K562 (cell line): ENCODE measurements around the gene REC8. TPM values are rescaled to one million over a fixed set of nuclear protein-coding genes. Genes with fewer than 3 reads are reported as not detected.

Experiments
- ARID4B ChIP-seq: sonication (generic); formaldehyde crosslinking; IDR thresholded peaks from 2 replicates; pipeline ENCODE4 v1.8.0; 2022; ENCODE audit warnings: mild to moderate bottlenecking, missing genetic modification reagents
- CCNT2 ChIP-seq: IDR thresholded peaks from 2 replicates; pipeline ENCODE4 v1.6.1; 2011; ENCODE audit warnings: borderline replicate concordance, low read depth, mild to moderate bottlenecking, moderate library complexity, mixed read lengths, low read length; ENCODE audit not compliant: insufficient read length; ENCODE audit errors: extremely low read depth
- FOXA3 ChIP-seq, 2 experiments: fragments of 450-650 bp in 1 of 2; sonication (generic) in 1 of 2; formaldehyde crosslinking; IDR thresholded peaks in 1 of 2; conservative IDR thresholded peaks in 1 of 2; 2 replicates each; pipeline versions ENCODE4 v1.4.0 to v1.8.0; 2020 to 2022; ENCODE audit warnings: mild to moderate bottlenecking in 2 of 2, missing genetic modification reagents in 1 of 2
- GTF2F1 ChIP-seq: IDR thresholded peaks from 2 replicates; pipeline ENCODE4 v1.6.1; 2011; ENCODE audit warnings: low read depth, low read length, improper control_type of control experiment
- KAT8 ChIP-seq: fragments of 450-650 bp; IDR thresholded peaks from 2 replicates; pipeline ENCODE4 v1.6.1; 2016; ENCODE audit warnings: low read depth, mild to moderate bottlenecking
- MIER1 ChIP-seq: fragments of 450-650 bp; IDR thresholded peaks from 2 replicates; pipeline ENCODE4 v1.6.1; 2016; ENCODE audit warnings: antibody characterized with exemption, mild to moderate bottlenecking, low read depth
- NUFIP1 ChIP-seq: fragments of 450-650 bp; IDR thresholded peaks from 2 replicates; pipeline ENCODE4 v1.6.1; 2018; ENCODE audit not compliant: partially characterized antibody
- POLR2A ChIP-seq: fragments of 450-650 bp; conservative IDR thresholded peaks from 2 replicates; pipeline ENCODE4 v1.6.1; 2016
- POLR2H ChIP-seq: IDR thresholded peaks from 2 replicates; pipeline ENCODE4 v1.6.1; 2016; ENCODE audit warnings: missing genetic modification characterization, low read depth, mild to moderate bottlenecking, control low read depth, missing compliant biosample characterization, moderate library complexity
- PPARD ChIP-seq: fragments of 250-450 bp; sonication (Bioruptor Pico); IDR thresholded peaks from 2 replicates; pipeline ENCODE4 v1.8.0; 2022; ENCODE audit warnings: inconsistent platforms, mild to moderate bottlenecking, moderate library complexity
- SIN3A ChIP-seq, 2 experiments: fragments of 150-350 bp in 1 of 2; IDR thresholded peaks; 2 replicates each; pipeline ENCODE4 v1.6.1; 2011 to 2016; ENCODE audit warnings: borderline replicate concordance in 2 of 2, low read depth in 2 of 2, low read length in 2 of 2, mild to moderate bottlenecking in 2 of 2, moderate library complexity in 2 of 2; ENCODE audit not compliant: control insufficient read depth in 1 of 2
- SNIP1 ChIP-seq: fragments of 450-650 bp; IDR thresholded peaks from 2 replicates; pipeline ENCODE4 v1.7.1; 2017; ENCODE audit warnings: low read depth, mild to moderate bottlenecking
- SP1 ChIP-seq: sonication (generic); formaldehyde crosslinking; IDR thresholded peaks from 2 replicates; pipeline ENCODE4 v1.8.1; 2022; ENCODE audit warnings: mild to moderate bottlenecking, missing genetic modification reagents
- ZBTB49 ChIP-seq: sonication (generic); formaldehyde crosslinking; IDR thresholded peaks from 2 replicates; pipeline ENCODE4 v1.8.0; 2022; ENCODE audit warnings: missing genetic modification reagents, mild to moderate bottlenecking, borderline replicate concordance
- ZEB2 ChIP-seq: fragments of 450-650 bp; IDR thresholded peaks from 2 replicates; pipeline ENCODE4 v1.6.1; 2016
- ZHX1 ChIP-seq: fragments of 150-350 bp; conservative IDR thresholded peaks from 2 replicates; pipeline ENCODE4 v1.6.1; 2014; ENCODE audit warnings: low read length
- ZNF316 ChIP-seq: fragments of 450-650 bp; IDR thresholded peaks from 2 replicates; pipeline ENCODE4 v1.6.1; 2016
- ZNF57 ChIP-seq: fragments of 450-650 bp; formaldehyde crosslinking; IDR thresholded peaks from 2 replicates; pipeline ENCODE4 v1.4.0; 2020; ENCODE audit warnings: mild to moderate bottlenecking, moderate library complexity
- ZSCAN32 ChIP-seq: fragments of 450-650 bp; formaldehyde crosslinking; IDR thresholded peaks from 2 replicates; pipeline ENCODE4 v1.4.0; 2020; ENCODE audit warnings: mild to moderate bottlenecking, moderate library complexity
- polyA plus RNA-seq, 8 experiments: library from polyadenylated mRNA; depleted of rRNA in 4 of 8; stranded (reverse) in 5 of 8; unstranded in 3 of 8; fragments of >200 nt; fragmentation: Nextera tagmentation in 2 of 8; fragmentation: Illumina TruSeq in 1 of 8; extraction: Ambion mirVana in 2 of 8; extraction: Trizol in 1 of 8; gene quantifications; 2 replicates each; pipeline versions ENCODE4 v1.2.1 to v1.2.3, GENCODE V29; 2011 to 2014; ENCODE audit warnings: inconsistent platforms in 1 of 8, missing spikeins in 1 of 8
- total RNA-seq, 7 experiments: library from RNA; depleted of rRNA in 6 of 7; stranded (reverse); fragments of >200 nt in 6 of 7; fragmentation: Illumina TruSeq in 2 of 7; extraction: Trizol in 2 of 7; gene quantifications; 2 replicates each; pipeline versions ENCODE4 v1.2.1 to v1.2.3, GENCODE V29; 2011 to 2021; ENCODE audit warnings: low replicate concordance in 1 of 7

REC8 gene
- total and polyA plus RNA-seq, 9 of the 15 experiments (the other 6 are each of a cell fraction or from before 2014, with no cell fraction given) = 0.11 to 2.5 (median 0.85) TPM

DNA sequence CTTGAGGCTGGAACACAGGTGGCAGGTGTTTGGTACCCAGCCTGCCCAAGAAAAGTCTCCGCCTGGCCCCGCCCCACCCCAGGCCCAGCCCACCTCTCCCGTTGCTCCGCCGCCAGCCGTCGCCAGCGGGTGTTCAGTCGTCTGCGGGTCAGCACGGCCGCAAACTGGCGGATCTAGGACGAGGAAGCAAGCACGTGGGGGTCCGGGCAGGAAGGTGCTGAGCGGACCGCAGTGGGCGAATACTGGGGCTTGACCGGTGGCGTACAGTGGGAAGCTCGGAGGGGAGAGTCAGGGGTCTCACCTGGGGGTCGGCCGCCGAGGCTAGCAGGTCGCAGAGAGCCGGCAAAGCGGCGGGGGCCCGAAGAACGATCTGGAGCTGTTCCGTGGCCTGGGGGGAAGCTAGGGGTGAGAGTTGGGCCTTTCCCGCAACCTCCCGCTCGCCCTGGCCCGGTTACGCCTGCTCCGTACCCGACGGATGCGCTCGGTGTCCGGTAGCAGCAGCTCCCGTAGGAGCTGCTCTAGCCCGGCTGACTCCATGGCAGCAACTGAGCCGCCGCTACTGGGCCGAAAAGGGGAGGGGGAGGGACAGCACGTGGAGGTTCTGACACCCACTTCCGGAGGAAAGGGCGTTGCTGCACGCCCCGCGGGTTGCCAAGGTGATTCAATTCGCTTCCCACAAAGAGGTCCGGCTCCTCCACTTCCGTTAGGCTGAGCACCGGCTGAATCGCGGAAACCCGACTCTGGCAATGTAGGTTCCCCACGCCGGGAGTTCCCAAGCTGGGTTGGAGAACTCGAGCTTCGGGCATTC, 16.6 kb downstream of the REC8 start, which contains the start of gene IPO4 (continued):
- no peak for TF ChIP-seq PPARD
- peak; percentile 69; the same call in 1 of the 2 replicates for TF ChIP-seq ZHX1
- TF ChIP-seq SNIP1 = 0 out of 2 replicates have a peak, but pooled peaks have one; percentile 33
- 0 out of 2 replicates have a peak, but pooled peaks have one; percentile 18 for TF ChIP-seq POLR2H (tag)
- peak; percentile 99 for TF ChIP-seq ARID4B (CRISPR knock-in tag)
- TF ChIP-seq POLR2A = peak; percentile 88
- TF ChIP-seq NUFIP1 = peak; percentile 74
- peak; percentile 97 for TF ChIP-seq ZEB2
- peak; percentile 83 for TF ChIP-seq SP1 (CRISPR knock-in tag)
- TF ChIP-seq SIN3A (IDR thresholded peaks at IDR 0.05; ENCODE audit: borderline replicate concordance in 2 of 2, control insufficient read depth in 1 of 2, low read depth in 2 of 2, low read length in 2 of 2) = peak; percentile 99 to 100
- 0 out of 2 replicates have a peak, but pooled peaks have one; percentile 36 for TF ChIP-seq MIER1
- no peak for TF ChIP-seq ZBTB49 (CRISPR knock-in tag)
- TF ChIP-seq GTF2F1 = no peak
- TF ChIP-seq ZSCAN32 (CRISPR knock-in tag) = no peak
- no peak for TF ChIP-seq ZNF57 (CRISPR knock-in tag)
- TF ChIP-seq ZNF316 = no peak
- TF ChIP-seq KAT8 = no peak
- TF ChIP-seq FOXA3 (CRISPR knock-in tag; conservative IDR thresholded peaks at IDR 0.05 in 1 of 2, IDR thresholded peaks at IDR 0.05 in 1 of 2) = no peak
- TF ChIP-seq CCNT2 = peak; percentile 44
